Muscle layer of duodenum (tissue), 2 donors: ENCODE data around the gene KRT77.

ENCODE experiments used
- H3K27ac ChIP-seq: one replicate; pipeline ENCODE4 v1.7.0; 2013; ENCODE audit warnings: mild to moderate bottlenecking, low read length
- H3K27me3 ChIP-seq: one replicate; pipeline ENCODE4 v1.7.0; 2013; ENCODE audit warnings: low read depth, mild to moderate bottlenecking, control low read depth, low read length
- H3K36me3 ChIP-seq, 2 donors: one replicate each; pipeline ENCODE4 v1.7.0; 2013; ENCODE audit warnings: low read length in 2 of 2, control low read depth in 1 of 2, mild to moderate bottlenecking in 1 of 2; ENCODE audit not compliant: insufficient read depth in 2 of 2, control insufficient read depth in 1 of 2
- H3K4me1 ChIP-seq, 2 donors: one replicate each; pipeline ENCODE4 v1.7.0; 2013; ENCODE audit warnings: low read length in 2 of 2, mild to moderate bottlenecking in 2 of 2, control low read depth in 1 of 2, moderate library complexity in 1 of 2; ENCODE audit not compliant: insufficient read depth in 2 of 2, control insufficient read depth in 1 of 2
- H3K4me3 ChIP-seq, 2 donors: one replicate each; pipeline ENCODE4 v1.7.0; 2013; ENCODE audit warnings: low read length in 2 of 2, low read depth in 1 of 2, mild to moderate bottlenecking in 1 of 2
- H3K9me3 ChIP-seq, 2 donors: one replicate each; pipeline ENCODE4 v1.7.0; 2013; ENCODE audit warnings: low read length in 2 of 2, control low read depth in 1 of 2, mild to moderate bottlenecking in 1 of 2; ENCODE audit not compliant: control insufficient read depth in 1 of 2
- donor health status: healthy.

The KRT77 gene

DNA sequence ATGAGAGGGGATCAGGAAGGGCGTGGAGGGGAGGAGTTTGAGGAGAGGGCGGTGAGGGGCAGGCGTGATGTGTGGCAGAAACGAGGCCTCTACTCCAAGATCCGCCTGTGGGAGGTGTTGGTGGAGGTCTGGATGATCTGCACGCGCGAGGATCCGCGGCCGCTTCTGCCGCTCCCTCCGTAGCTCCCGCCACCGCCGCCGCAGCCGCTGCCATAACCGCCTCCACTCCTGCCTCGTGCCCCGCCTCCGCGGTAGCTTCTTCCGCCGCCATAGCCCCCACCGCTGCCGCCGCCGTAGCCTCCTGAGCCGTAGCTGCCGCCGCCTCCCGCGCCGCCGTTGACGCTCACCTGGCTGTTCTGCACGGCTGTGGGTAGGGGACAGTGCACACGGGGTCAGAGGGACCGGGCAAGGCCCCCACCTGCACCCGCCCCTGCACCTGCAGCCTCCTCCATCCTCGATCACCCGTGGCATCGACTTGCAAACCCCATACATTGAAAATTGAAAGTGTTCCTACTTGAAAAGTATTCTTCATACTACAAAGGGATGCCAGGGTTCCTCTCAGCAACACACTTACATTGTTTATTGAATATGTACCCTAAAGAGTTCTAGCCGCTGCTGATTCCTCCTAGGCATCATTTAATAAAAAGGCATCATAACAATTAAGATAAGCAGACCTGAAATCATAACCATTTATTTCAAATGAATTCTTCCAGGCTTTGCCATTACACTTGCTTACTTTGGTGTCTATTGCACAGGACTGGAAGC is 12.1 kb downstream of the KRT77 start:
- H3K4me3 ChIP-seq: peak overlapping the region; percentile 37 to 61
- H3K27me3 ChIP-seq: peaks cover 12% of the 10 kb centered on the region
- no peaks in the 10 kb centered on the region for H3K36me3 ChIP-seq
- no peak overlapping the region for H3K27ac ChIP-seq
- H3K9me3 ChIP-seq: no peaks in the 10 kb centered on the region
- H3K4me1 ChIP-seq: peaks cover 0 to 10% of the 10 kb centered on the region in 2 donors

GRCh38 chr12:52690351-52691075 is 12.8 kb downstream of the KRT77 start:
- Histone ChIP-seq H3K4me1 (peaks cover 0 to 10% of the 10 kb centered on the region in 2 donors), H3K36me3 (no peaks in the 10 kb centered on the region), H3K27me3 (peaks cover 12% of the 10 kb centered on the region), H3K4me3 (peak overlapping the region in 1 of 2 donors; percentile 61), H3K9me3 (no peaks in the 10 kb centered on the region), H3K27ac (no peak overlapping the region)

GRCh38 chr12:52689936-52690335 is 13.4 kb downstream of the KRT77 start:
- Histone ChIP-seq H3K27ac (no peak overlapping the region), H3K36me3 (no peaks in the 10 kb centered on the region), H3K27me3 (peaks cover 12% of the 10 kb centered on the region), H3K4me3 (no peak overlapping the region), H3K9me3 (no peaks in the 10 kb centered on the region), H3K4me1 (peaks cover 0 to 10% of the 10 kb centered on the region in 2 donors)

DNA sequence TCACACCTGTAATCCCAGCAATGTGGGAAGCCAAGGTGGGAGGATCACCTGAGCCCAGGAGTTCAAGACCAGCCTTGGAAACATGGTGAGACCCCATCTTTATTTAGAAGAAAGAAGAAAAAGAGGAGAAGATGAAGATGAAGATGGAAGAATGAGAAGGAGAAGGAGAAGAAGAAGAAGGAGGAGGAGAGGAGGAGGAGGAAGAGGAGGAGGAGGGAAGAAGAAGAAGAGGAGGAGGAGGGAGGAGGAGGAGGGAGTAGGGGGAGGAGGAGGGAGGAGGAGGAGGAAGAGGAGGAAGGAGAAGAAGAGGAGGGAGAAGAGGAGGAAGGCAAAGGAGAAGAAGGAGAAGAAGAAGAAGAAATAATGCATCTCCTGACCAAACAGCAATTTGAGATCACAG is 14.1 kb downstream of the KRT77 start:
- peaks cover 12% of the 10 kb centered on the region for H3K27me3 ChIP-seq

DNA sequence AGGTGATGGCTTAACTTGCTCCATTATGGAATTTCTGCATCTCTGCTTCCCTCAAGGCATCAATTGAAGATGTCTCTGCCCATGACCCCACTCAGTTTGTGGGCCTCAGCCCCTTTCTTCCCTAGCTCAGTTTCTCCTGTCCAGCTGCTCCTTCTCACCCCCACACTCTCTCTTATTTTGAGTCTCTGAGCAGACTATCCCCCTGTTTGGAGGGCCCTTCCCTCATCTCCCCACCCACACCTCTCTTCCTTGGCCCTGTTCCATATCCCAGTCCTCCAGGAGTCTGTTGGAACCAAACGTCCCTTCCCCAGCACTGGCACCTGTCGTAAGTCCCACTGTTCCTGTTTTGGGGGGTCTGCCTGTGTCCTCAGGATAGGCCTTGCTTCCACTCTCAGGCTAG is 14.8 kb downstream of the KRT77 start:
- Histone ChIP-seq H3K27ac (no peak overlapping the region), H3K4me1 (peaks cover 0 to 10% of the 10 kb centered on the region in 2 donors), H3K27me3 (peaks cover 12% of the 10 kb centered on the region), H3K36me3 (no peaks in the 10 kb centered on the region), H3K4me3 (no peak overlapping the region), H3K9me3 (no peaks in the 10 kb centered on the region)

More for the DNA sequence above, 14.1 kb downstream of the KRT77 start:
- Histone ChIP-seq H3K9me3 (no peaks in the 10 kb centered on the region), H3K4me3 (no peak overlapping the region), H3K27ac (no peak overlapping the region), H3K4me1 (peaks cover 0 to 10% of the 10 kb centered on the region in 2 donors), H3K36me3 (no peaks in the 10 kb centered on the region)

DNA sequence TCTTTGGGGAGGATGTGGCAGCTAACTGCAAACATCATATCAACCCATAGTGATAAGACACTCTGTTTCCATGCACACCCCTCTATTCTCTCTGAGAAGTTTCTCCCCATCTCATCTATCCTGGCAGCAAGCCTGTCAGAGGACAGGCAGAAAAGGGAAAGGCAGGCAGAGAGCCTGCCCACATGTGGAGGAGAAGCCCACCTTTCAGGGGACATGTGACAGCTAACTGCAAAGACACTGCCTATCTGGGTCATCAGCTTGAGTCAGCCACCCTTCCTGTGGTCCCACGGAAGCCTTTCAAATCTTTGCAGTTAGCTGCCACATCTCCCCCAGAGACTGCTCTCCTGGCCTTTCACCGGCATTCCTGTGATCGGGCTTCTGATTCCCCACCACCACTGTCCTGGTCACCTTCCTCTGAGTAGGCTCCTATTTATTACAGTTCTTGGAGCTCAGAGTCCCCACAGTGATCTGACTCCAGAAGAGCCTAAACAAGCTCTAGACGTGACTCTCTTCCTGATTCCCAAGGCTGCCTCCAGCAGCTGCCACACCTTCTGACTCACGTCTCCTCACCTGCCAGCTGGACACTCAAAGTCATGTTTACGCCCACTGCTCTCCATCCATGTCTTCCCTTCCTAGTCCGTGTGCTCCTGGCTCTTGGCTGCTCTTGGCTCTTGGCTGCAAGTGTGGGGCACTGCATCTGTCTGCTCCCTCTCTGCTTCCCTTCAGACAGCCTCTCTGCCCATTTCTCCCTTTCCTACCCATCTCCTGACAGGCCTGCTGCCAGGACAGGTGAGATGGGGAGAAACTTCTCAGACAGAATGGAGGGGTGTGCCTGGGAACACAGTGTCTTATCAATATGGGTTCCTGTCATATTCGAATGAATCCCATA is 15.6 kb downstream of the KRT77 start:
- Histone ChIP-seq H3K9me3 (no peaks in the 10 kb centered on the region), H3K4me3 (no peak overlapping the region), H3K27ac (peak overlapping the region; percentile 19), H3K27me3 (peaks cover 12% of the 10 kb centered on the region), H3K36me3 (no peaks in the 10 kb centered on the region), H3K4me1 (peaks cover 0 to 13% of the 10 kb centered on the region in 2 donors)

- Histone ChIP-seq H3K27me3 (peaks cover 12% of the 10 kb centered on the region), H3K4me1 (peaks cover 0 to 13% of the 10 kb centered on the region in 2 donors), H3K9me3 (no peaks in the 10 kb centered on the region), H3K4me3 (no peak overlapping the region), H3K36me3 (no peaks in the 10 kb centered on the region), H3K27ac (no peak overlapping the region)
Measured at GRCh38 chr12:52686756-52687487, 16.4 kb downstream of the KRT77 start.

GRCh38 chr12:52686063-52686462 is 17.3 kb downstream of the KRT77 start:
- H3K27ac ChIP-seq: no peak overlapping the region
- no peaks in the 10 kb centered on the region for H3K36me3 ChIP-seq
- no peaks in the 10 kb centered on the region for H3K9me3 ChIP-seq
- peaks cover 0 to 10% of the 10 kb centered on the region in 2 donors for H3K4me1 ChIP-seq
- H3K27me3 ChIP-seq: peaks cover 10% of the 10 kb centered on the region
- no peak overlapping the region for H3K4me3 ChIP-seq

- no peak overlapping the region for H3K27ac ChIP-seq
- H3K4me1 ChIP-seq: peaks cover 0 to 4% of the 10 kb centered on the region in 2 donors
- H3K4me3 ChIP-seq: no peak overlapping the region
- H3K9me3 ChIP-seq: no peaks in the 10 kb centered on the region
- peaks cover 5% of the 10 kb centered on the region for H3K27me3 ChIP-seq
- no peaks in the 10 kb centered on the region for H3K36me3 ChIP-seq
Measured at GRCh38 chr12:52685406-52685890, 17.9 kb downstream of the KRT77 start.

GRCh38 chr12:52684431-52684830 is 18.9 kb downstream of the KRT77 start:
- no peaks in the 10 kb centered on the region for H3K36me3 ChIP-seq
- peaks cover 5% of the 10 kb centered on the region for H3K27me3 ChIP-seq
- no peaks in the 10 kb centered on the region for H3K9me3 ChIP-seq
- no peak overlapping the region for H3K27ac ChIP-seq
- H3K4me1 ChIP-seq: peaks cover 0 to 3% of the 10 kb centered on the region in 2 donors
- H3K4me3 ChIP-seq: no peak overlapping the region
